ENCODE measurements around the gene VRK3.

DNA sequence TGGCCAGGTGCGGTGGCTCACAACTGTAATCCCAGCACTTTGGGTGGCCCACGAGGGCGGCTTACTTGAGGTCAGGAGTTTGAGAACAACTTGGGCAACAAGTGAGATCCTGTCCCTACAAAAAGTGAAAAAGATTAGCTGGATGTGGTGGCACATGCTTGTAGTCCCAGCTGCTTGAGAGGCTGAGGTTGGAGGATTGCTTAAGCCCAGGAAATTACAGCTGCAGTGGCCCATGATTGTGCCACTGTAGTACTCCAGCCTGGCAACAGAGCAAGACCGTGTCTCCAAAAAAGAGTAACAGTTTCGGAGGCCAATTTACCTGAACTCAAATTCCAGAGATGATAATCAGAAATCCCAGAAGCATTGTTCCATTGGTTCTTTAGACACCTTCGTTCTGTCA, 5.1 kb upstream of the VRK3 start:
- TF ChIP-seq, protein P1, sequence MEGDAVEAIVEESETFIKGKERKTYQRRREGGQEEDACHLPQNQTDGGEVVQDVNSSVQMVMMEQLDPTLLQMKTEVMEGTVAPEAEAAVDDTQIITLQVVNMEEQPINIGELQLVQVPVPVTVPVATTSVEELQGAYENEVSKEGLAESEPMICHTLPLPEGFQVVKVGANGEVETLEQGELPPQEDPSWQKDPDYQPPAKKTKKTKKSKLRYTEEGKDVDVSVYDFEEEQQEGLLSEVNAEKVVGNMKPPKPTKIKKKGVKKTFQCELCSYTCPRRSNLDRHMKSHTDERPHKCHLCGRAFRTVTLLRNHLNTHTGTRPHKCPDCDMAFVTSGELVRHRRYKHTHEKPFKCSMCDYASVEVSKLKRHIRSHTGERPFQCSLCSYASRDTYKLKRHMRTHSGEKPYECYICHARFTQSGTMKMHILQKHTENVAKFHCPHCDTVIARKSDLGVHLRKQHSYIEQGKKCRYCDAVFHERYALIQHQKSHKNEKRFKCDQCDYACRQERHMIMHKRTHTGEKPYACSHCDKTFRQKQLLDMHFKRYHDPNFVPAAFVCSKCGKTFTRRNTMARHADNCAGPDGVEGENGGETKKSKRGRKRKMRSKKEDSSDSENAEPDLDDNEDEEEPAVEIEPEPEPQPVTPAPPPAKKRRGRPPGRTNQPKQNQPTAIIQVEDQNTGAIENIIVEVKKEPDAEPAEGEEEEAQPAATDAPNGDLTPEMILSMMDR (IDR thresholded peaks at IDR 0.05): no peak
- TF ChIP-seq MXI1 (IDR thresholded peaks at IDR 0.05; ENCODE audit: low read depth, low read length): no peak
- TF ChIP-seq EP300 (IDR thresholded peaks at IDR 0.05; ENCODE audit: borderline replicate concordance in 1 of 2, low read depth in 1 of 2, low read length in 1 of 2): no peak
- no peak for TF ChIP-seq POLR2AphosphoS5 (IDR thresholded peaks at IDR 0.05; ENCODE audit: low read depth, low read length)
- no peak for TF ChIP-seq TCF12 (IDR thresholded peaks at IDR 0.05)
- TF ChIP-seq RXRA (IDR thresholded peaks at IDR 0.05; ENCODE audit: borderline replicate concordance, low read depth): no peak
- TF ChIP-seq, protein P2, sequence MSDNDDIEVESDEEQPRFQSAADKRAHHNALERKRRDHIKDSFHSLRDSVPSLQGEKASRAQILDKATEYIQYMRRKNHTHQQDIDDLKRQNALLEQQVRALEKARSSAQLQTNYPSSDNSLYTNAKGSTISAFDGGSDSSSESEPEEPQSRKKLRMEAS (IDR thresholded peaks at IDR 0.05; ENCODE audit: low read depth): no peak
- TF ChIP-seq, protein P3, sequence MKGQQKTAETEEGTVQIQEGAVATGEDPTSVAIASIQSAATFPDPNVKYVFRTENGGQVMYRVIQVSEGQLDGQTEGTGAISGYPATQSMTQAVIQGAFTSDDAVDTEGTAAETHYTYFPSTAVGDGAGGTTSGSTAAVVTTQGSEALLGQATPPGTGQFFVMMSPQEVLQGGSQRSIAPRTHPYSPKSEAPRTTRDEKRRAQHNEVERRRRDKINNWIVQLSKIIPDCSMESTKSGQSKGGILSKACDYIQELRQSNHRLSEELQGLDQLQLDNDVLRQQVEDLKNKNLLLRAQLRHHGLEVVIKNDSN (IDR thresholded peaks at IDR 0.05; ENCODE audit: borderline replicate concordance, low read depth): no peak
- no peak for TF ChIP-seq GABPA (IDR thresholded peaks at IDR 0.05; ENCODE audit: low read depth)
- no peak for TF ChIP-seq FOSL2 (IDR thresholded peaks at IDR 0.05; ENCODE audit: borderline replicate concordance, low read depth)

All from SK-N-SH (cell line).